Measurements from ENCODE around the gene SULT1C3. TPM values are rescaled to one million over a fixed set of nuclear protein-coding genes. Genes with fewer than 3 reads are reported as not detected.

Gene SULT1C3
- polyA plus RNA-seq, 1 donor (not counting 4 experiments of a cell fraction or from before 2014, with no cell fraction given) = not detected

DNA sequence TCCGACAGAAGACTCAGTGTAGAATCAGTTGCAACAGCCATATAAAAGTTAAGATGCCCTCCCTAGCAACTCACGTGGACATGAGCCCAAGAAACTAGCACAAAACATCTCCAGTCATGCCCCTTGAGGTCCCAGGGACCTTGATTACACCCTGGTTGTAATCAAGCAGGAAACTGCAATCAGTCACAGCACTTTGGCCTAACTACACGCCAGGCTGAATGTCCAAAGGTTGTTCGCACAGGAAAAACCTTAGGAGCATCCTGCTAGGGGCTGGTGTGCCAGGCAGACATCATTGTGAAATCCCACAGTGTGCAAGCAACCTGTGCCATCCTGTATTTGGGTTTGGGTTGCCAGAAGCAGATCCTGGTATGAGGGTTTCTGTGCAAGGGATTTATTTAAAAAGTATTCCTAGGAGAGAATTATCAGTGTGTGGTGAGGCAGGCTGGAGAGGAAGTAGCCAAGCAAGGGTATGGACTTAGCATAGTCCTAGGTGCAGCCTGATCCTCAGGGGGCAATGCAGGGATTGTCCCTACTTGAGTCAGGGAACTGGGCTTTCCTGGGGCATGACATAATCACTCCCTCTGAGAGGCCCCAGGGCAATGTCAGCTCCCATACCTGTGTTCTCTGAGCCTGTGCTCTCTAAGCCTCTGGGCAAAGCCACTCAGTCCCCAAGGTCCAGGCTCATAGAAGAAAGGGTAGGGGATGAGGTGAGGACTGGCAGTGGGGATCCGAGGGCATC lies 31.2 kb downstream of the SULT1C3 start:
- no peak for FAIRE-seq
- H3K9ac ChIP-seq (ENCODE audit: control insufficient read depth, extremely low read depth, insufficient read depth, low read length) = no peak overlapping the region
- no peak for DNase-seq (ENCODE audit: low read depth, low spot score)
- no peak overlapping the region for H3K27ac ChIP-seq (ENCODE audit: control insufficient read depth, insufficient read depth, low read length)
- no peaks in the 10 kb centered on the region for H3K9me3 ChIP-seq (ENCODE audit: control insufficient read depth, low read depth, low read length)
- H4K20me1 ChIP-seq (ENCODE audit: control insufficient read depth, extremely low read depth, insufficient read depth, low read length) = no peaks in the 10 kb centered on the region
- no peaks in the 10 kb centered on the region for H3K79me2 ChIP-seq (ENCODE audit: control insufficient read depth, insufficient read depth, low read length)
- dilution Hi-C loops (cut with MboI; ENCODE audit: extremely low pct_ligation_motif_present, low sequenced_read_pairs) = no loop called here
- no peaks in the 10 kb centered on the region for H3K9me1 ChIP-seq (ENCODE audit: control insufficient read depth, extremely low read depth, insufficient read depth, low read length)
- TF ChIP-seq, protein P1, sequence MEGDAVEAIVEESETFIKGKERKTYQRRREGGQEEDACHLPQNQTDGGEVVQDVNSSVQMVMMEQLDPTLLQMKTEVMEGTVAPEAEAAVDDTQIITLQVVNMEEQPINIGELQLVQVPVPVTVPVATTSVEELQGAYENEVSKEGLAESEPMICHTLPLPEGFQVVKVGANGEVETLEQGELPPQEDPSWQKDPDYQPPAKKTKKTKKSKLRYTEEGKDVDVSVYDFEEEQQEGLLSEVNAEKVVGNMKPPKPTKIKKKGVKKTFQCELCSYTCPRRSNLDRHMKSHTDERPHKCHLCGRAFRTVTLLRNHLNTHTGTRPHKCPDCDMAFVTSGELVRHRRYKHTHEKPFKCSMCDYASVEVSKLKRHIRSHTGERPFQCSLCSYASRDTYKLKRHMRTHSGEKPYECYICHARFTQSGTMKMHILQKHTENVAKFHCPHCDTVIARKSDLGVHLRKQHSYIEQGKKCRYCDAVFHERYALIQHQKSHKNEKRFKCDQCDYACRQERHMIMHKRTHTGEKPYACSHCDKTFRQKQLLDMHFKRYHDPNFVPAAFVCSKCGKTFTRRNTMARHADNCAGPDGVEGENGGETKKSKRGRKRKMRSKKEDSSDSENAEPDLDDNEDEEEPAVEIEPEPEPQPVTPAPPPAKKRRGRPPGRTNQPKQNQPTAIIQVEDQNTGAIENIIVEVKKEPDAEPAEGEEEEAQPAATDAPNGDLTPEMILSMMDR (optimal IDR thresholded peaks at IDR 0.05 in 1 of 3, IDR thresholded peaks at IDR 0.05 in 1 of 3, conservative IDR thresholded peaks at IDR 0.05 in 1 of 3; ENCODE audit: extremely low read depth in 1 of 3, insufficient read depth in 2 of 3, low read length in 3 of 3) = no peak
- no peak for TF ChIP-seq EZH2 (IDR thresholded peaks at IDR 0.05; ENCODE audit: low read length)
- H3K4me1 ChIP-seq (ENCODE audit: control insufficient read depth, extremely low read depth, insufficient read depth, low read length) = peaks cover 20% of the 10 kb centered on the region
- H3K4me2 ChIP-seq (ENCODE audit: control insufficient read depth, extremely low read depth, insufficient read depth, low read depth, low read length) = no peak overlapping the region
- no peaks in the 10 kb centered on the region for H3K36me3 ChIP-seq (ENCODE audit: control insufficient read depth in 2 of 2, extremely low read depth in 1 of 2, insufficient read depth in 2 of 2, low read length in 2 of 2)
- no peaks in the 10 kb centered on the region for H3K27me3 ChIP-seq (ENCODE audit: control insufficient read depth, extremely low read depth, insufficient read depth, low read length)
- H2AFZ ChIP-seq (ENCODE audit: control insufficient read depth, low read length) = no peak overlapping the region
- no peak overlapping the region for H3K4me3 ChIP-seq (ENCODE audit: control insufficient read depth in 2 of 3, extremely low read depth in 1 of 3, insufficient read depth in 2 of 3, low read depth in 1 of 3, low read length in 3 of 3)

DNA sequence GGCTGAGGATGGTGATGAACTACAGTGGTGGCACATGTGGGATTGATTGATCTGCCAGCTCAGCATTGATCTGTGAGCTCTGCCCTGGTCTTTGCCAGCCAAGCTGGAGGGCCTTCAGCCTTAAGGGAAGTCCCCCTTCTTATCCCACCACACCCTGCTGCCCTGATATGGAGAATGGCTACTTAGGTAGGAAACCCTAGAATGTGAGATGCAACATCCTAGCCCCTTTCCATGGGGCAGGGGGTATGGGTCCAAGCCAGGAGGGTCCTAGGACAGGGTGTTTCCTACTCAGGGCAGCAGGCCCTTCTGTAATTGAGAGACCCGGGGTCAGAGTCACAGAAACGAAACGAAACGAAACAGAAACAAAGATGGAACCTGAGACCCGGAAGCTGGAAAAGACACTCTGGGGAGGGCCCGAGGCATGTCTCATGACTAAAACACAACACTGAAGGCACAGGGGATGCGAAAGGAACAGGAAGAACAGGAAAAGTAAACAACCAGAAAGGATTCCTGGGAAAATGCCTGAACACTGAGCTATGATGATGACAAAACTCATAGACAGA lies 32.0 kb downstream of the SULT1C3 start:
- peak; percentile 17 for FAIRE-seq
- Histone ChIP-seq H3K79me2 (ENCODE audit: control insufficient read depth, insufficient read depth, low read length) (no peaks in the 10 kb centered on the region), H3K9me3 (ENCODE audit: control insufficient read depth, low read depth, low read length) (no peaks in the 10 kb centered on the region), H3K27ac (ENCODE audit: control insufficient read depth, insufficient read depth, low read length) (peak overlapping the region; percentile 23), H3K9me1 (ENCODE audit: control insufficient read depth, extremely low read depth, insufficient read depth, low read length) (no peaks in the 10 kb centered on the region), H3K4me1 (ENCODE audit: control insufficient read depth, extremely low read depth, insufficient read depth, low read length) (peaks cover 20% of the 10 kb centered on the region), H3K36me3 (ENCODE audit: control insufficient read depth in 2 of 2, extremely low read depth in 1 of 2, insufficient read depth in 2 of 2, low read length in 2 of 2) (no peaks in the 10 kb centered on the region), H3K4me3 (ENCODE audit: control insufficient read depth in 2 of 3, extremely low read depth in 1 of 3, insufficient read depth in 2 of 3, low read depth in 1 of 3, low read length in 3 of 3) (peak overlapping the region in 1 of 3 experiments; percentile 36), H4K20me1 (ENCODE audit: control insufficient read depth, extremely low read depth, insufficient read depth, low read length) (no peaks in the 10 kb centered on the region), H2AFZ (ENCODE audit: control insufficient read depth, low read length) (peak overlapping the region; percentile 10), H3K4me2 (ENCODE audit: control insufficient read depth, extremely low read depth, insufficient read depth, low read depth, low read length) (peak overlapping the region; percentile 31), H3K27me3 (ENCODE audit: control insufficient read depth, extremely low read depth, insufficient read depth, low read length) (no peaks in the 10 kb centered on the region), H3K9ac (ENCODE audit: control insufficient read depth, extremely low read depth, insufficient read depth, low read length) (no peak overlapping the region)
- no peak for TF ChIP-seq EZH2 (IDR thresholded peaks at IDR 0.05; ENCODE audit: low read length)
- dilution Hi-C loops (cut with MboI; ENCODE audit: extremely low pct_ligation_motif_present, low sequenced_read_pairs) = no loop called here
- DNase-seq (ENCODE audit: low read depth, low spot score) = no peak

Measured in keratinocyte (primary cell).